Limb (tissue), 2 donors: ENCODE results near the gene PITPNB.

Experiments
- DNase-seq, 2 donors: peaks; one replicate each; pipeline ENCODE4 v3.0.0-alpha.2; 2016; ENCODE audit errors: extremely low spot score in 2 of 2

The PITPNB gene

GRCh38 chr22:27881421-27881820, 37.6 kb downstream of the PITPNB start:
- peak in 1 of 2 donors; percentile 34 for DNase-seq

GRCh38 chr22:27880778-27881394, 38.2 kb downstream of the PITPNB start:
- peak; percentile 34 to 80 for DNase-seq

- DNase-seq = peak in 1 of 2 donors; percentile 30
These were observed 39.1 kb downstream of the PITPNB start for GRCh38 chr22:27879923-27880322.

DNA sequence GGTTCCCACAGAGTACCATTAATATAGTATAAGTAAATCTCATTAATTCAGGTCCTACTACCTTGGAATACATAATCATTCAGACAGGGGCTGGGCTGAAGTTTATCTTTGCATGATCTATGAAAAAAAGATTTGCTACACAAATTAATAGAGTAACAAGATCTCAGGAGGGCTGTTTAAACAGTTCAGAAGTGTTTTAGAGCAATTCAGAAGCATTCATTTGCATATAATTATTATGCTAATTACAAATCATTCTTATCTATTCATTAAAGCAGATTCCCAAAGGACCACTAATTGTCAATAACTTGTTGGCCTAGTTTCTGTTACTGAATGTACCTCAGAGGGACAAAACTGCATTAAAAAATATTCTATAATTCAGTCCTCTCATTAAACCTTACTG, 40.5 kb downstream of the PITPNB start:
- no peak for DNase-seq

- no peak for DNase-seq
These were observed 41.6 kb downstream of the PITPNB start for GRCh38 chr22:27877501-27877900.

- DNase-seq = peak in 1 of 2 donors; percentile 29
These were observed 42.4 kb downstream of the PITPNB start for GRCh38 chr22:27876684-27877083.

GRCh38 chr22:27875951-27876350, 43.1 kb downstream of the PITPNB start:
- no peak for DNase-seq

GRCh38 chr22:27874764-27875163, 44.3 kb downstream of the PITPNB start:
- no peak for DNase-seq

DNA sequence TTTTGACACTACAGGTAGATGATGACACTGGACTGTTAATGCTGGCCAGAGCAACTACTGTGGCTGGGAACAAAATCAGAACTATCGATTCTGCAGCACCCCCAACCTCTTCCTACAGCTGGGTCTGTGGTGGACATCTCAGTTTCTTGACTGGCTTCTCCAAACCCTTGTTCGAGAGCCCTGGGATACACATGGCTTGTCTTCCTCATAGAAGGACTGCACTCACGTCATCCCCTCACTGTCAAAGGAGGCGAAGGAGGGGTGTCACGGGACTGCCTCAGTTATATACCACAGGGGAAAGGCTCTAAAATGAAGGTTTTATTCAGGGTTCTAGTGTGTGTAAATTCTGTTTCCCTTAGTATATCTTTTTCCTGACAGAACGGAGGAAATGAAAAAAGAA, 44.9 kb downstream of the PITPNB start:
- DNase-seq = no peak

DNA sequence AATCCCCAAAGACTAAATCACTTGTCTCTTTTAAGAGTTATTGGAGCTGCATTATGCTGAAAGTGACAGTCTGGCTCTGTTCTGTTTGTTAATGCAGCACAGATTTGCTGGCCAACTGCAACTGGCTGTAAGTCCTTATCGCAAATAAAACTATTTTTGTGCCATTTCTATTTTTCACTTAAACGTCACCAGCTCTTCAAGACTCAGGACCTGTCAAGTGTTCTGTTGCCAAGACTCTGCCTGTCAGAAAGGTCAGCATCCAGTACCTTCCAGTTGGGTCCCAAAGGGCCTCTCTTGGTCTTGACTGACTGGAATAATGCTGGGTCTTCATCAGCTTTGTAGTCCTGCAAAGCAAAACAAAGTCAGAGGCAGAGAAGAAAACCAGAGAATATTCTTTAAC, 45.6 kb downstream of the PITPNB start:
- DNase-seq = no peak

DNA sequence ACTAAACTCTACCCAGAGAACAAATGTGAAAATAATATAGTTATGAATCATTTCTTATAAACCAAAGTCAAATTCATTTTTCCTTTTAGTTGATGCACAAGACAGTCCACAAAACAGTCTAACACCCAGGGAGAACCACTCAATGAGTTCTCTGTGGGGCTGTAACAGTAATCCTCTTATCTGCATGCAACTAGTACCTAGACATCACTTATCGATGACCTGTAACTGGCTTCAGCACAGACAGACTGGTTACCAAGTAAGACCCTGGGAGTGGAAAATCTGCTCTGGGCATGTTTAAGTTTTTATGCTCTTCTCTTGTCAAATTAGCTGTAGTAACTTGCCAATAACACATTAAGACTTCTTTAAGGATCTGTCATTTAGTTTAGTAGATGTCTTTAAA, 46.6 kb downstream of the PITPNB start:
- DNase-seq = no peak

DNA sequence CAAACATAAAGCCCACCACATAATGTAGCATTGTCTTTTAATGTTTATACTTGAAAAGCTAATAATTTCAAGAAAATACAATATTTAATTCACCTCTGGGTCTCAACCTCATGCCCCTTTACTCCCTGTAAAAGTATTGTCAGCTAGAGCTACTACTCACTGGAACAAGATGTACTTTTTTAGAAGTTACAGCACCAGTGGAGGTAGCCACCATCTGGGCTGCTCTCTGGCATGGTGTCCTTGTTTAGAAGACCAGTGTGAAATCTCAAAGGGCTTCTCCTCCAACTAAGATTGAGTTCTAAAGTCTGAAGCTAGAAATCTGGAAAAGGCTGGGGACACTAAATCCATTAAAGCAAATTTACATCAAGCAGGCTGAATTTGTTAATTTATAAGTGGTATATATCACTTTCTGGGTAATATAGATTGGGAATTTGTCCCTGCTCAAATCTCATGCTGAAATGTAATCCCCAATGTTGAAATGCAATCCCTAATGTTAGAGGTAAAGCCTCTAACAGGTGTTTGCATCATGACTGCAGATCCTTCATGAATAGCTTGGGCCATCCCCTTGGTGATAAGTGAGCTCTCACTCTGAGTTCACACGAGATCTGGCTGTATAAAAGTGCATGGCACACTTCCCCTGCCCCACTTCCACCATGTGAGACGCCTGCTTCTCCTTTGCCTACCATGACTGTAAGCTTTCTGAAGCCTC, 47.6 kb downstream of the PITPNB start:
- no peak for DNase-seq

DNA sequence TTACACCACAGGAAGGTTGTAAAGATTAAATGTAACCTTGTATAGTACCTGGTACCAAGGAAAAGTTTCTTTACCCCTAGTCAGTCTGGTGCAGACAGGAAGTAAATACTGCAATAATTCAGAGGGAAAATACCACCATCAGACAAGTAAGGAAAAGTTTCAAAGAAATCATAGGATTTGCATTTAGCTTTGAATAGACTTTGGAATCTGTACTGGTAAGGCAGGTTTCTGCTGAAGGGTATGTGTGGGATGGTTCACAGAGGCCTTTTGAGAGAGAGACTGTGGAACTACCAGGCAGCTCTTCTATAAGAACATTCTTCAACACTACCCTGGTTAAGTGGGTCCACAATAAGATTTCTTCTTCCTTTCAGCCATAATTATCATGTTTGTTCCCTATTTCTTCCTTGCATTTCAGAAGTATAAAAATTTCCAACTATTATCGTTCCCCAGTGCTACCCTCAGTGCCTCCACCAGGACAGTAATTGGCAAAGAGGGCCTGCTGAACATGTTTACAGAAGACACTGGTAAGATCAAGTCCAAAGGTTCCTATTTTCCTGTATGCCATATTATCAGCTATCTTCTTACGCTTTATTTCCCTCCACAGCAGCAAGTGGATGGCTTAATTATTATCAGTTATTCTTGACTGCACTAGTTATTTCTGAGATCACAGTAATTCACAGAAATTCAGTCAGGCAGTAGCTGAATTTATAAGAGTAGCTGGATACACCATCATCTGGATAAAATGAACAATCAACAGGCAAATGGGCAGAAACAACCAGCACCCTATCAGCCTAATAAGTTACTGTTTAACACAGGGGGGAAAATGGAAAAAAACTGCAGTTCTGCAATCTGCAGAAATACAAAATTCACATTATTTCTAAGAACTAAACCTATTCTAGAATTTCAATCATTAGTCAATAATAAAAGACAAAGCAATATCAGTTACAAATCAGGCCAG, 48.5 kb downstream of the PITPNB start:
- DNase-seq = no peak

DNA sequence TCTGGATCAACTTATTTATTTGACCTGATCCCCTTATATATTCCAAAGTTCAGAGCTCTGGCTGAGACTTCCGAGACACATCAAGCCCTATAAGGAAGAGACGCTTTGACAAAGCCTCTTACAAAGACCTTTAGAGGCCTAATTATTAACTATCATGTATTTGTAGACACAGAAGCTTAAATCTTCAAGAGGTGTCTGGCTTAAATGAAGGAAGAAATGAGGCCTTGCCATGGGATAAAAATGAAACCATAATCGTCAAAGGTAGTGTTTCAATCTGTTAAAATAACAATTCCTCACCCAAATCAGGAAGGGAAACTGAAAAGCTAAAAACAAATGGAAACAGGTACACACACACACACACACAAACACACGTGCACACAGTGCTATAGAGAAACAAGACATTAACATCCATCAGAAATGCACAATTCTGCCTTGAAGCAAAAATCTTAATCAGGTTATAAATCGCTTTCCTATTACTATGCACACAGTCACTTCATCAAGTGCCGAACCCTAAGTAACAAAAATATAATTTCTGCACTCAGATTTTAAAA, 50.2 kb downstream of the PITPNB start:
- no peak for DNase-seq

- no peak for DNase-seq
These were observed 50.9 kb downstream of the PITPNB start for GRCh38 chr22:27867953-27868731.

DNA sequence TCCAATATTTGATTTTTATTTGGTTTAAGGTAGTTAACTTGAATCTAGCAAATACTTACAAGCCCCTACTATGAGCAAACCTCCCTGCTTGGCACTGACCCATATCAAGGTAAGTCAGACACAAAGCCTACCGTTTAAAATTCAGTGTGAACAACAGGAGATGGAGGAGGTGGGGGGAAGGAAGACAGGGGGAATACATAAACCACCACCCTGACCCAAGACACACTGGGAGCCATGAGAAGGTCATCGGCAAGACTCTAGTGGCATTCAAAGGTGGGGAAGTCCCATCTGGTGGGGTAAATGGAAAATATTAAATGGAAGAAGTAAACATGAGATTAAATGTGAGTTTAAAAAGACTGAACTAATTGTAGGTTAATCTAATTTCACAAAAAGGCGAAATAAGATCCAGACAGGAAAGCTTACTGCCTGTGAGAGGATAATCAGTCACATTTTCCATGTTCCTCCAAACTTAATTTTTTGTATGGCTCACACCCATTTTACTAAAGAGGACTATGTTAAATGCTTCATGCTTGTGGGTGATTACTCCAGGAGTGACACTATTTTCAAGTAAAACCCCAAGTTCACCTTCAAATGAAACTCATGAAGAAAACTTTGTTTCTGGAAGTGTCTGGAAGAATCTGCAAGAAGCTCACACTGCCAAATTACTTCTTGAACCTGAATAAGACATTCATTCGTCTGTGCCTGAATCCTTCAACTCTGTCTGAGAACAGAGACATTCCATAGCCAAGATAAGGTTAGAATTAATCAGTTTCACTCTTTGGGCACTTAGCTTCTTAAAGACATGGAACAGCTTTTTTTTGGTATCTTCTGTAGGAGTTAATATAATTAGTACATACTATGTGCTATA, 51.7 kb downstream of the PITPNB start:
- DNase-seq = no peak

DNA sequence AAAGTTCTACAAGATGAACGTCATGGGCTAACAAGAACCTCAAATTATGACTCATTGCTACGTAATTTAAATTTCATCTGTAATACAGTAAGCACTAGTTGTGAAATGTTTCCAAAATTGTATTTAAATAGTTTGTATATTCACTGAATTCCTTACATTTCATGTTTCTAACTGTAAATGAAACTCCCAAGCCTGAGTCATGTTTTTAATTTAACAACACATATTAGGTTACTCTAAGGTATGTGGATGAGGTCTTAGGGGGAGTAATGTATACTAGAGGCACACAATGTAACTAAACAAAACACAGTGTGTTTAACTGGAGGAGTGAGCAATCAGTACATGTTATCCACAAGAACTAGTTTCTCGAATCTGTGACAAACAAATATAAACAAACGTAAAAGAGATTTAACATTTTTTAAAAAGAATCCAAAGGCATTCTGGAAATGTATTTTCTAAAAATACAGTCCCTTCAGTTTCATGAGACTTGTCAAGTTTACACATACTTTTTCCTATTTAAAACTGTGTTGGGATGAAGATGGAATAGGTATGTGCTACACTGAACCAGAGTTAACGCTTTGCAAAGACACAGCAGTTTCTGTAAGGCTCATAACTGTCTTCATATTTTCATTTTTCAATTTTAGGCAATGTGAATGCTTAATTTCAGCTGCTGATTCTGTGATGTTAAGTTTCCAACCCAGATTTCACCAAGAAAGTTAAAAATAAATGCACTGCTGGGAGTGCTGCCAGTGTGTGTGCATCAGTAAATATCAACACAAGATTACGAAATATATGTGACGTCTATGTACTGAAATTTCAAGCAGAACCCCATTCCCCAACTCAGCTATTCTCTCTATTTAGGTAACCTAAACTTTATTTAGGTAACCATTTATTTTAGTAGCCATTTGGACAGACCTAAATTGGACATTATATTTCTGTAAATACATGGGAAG, 52.6 kb downstream of the PITPNB start:
- no peak for DNase-seq

DNA sequence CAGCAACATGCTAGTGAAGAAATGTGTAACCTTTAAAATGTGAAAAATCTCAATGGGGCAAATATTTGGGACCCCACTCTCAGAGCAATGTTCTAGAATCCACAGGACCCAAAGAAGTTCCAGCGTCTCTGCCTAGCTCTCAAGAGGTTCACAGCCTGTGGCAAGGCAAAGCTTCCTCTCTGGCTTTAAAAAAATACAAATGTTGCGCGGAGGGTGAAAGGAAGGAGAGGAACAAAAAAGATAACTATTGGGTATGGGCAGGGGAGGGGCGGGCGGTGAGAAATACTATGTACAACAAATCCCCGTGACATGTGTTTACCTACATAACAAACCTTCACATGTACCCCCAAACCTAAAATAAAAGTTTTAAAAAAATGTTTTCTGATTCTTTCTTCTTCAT, 53.6 kb downstream of the PITPNB start:
- DNase-seq = no peak

GRCh38 chr22:27863556-27863955, 55.5 kb downstream of the PITPNB start:
- no peak for DNase-seq
